Measurements from ENCODE around the gene GPC6. TPM values are rescaled to one million over a fixed set of nuclear protein-coding genes. Genes with fewer than 3 reads are reported as not detected.

Gene GPC6
- total RNA-seq, 1 donor from 2014 or later: 38.9 TPM

GRCh38 chr13:93774506-93774905 is 547.9 kb downstream of the GPC6 start:
- DNase-seq (ENCODE audit: low read depth): no peak

GRCh38 chr13:93775027-93775426 is 548.4 kb downstream of the GPC6 start:
- DNase-seq (ENCODE audit: low read depth): no peak

- peak; percentile 71 for DNase-seq (ENCODE audit: low read depth)
Measured at GRCh38 chr13:93775507-93776108, 549.0 kb downstream of the GPC6 start.

DNA sequence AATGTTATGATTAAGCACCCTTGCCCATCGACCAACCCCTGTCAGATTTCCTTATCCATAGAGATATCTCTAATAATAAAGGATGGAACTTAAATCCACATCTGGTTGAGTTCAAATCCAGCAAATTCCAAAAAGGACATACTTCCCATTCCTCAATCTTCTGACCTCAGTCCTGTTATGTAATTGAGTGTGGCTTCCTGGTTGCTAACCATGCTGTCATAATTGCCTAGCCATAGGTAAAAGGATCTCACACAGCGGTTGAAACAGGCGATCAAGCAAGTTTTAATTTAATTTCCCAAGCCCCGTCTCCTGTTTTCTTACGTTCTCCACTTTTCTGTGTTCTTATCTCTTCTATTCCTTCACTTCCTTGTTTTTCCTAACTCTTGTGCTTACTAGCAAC is 550.3 kb downstream of the GPC6 start:
- DNase-seq (ENCODE audit: low read depth): no peak

GRCh38 chr13:93777504-93777903 is 550.9 kb downstream of the GPC6 start:
- no peak for DNase-seq (ENCODE audit: low read depth)

GRCh38 chr13:93778548-93778947 is 551.9 kb downstream of the GPC6 start:
- DNase-seq (ENCODE audit: low read depth): no peak

- no peak for DNase-seq (ENCODE audit: low read depth)
Measured at GRCh38 chr13:93784191-93784590, 557.6 kb downstream of the GPC6 start.

GRCh38 chr13:93786846-93787489 is 560.4 kb downstream of the GPC6 start:
- no peak for DNase-seq (ENCODE audit: low read depth)

GRCh38 chr13:93788456-93788855 is 561.8 kb downstream of the GPC6 start:
- no peak for DNase-seq (ENCODE audit: low read depth)

DNA sequence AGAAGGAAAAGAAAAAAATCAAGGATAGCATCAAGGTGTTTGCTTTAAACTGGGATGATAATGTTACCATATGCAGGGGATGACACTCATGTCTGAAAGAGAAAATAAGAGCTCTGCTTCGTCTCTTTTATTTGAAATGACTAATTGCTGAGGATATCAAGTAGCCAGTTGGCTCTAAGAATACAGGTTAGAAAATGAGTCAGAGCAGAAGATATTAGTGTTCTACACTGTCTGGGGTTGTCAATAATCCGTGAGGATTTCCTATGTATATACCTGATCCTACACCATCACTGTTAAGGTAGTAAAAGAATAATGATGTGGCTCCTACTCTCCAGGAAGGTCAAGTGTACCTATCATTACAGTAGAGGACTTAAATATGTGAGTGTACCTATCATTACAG is 562.5 kb downstream of the GPC6 start:
- no peak for DNase-seq (ENCODE audit: low read depth)

DNA sequence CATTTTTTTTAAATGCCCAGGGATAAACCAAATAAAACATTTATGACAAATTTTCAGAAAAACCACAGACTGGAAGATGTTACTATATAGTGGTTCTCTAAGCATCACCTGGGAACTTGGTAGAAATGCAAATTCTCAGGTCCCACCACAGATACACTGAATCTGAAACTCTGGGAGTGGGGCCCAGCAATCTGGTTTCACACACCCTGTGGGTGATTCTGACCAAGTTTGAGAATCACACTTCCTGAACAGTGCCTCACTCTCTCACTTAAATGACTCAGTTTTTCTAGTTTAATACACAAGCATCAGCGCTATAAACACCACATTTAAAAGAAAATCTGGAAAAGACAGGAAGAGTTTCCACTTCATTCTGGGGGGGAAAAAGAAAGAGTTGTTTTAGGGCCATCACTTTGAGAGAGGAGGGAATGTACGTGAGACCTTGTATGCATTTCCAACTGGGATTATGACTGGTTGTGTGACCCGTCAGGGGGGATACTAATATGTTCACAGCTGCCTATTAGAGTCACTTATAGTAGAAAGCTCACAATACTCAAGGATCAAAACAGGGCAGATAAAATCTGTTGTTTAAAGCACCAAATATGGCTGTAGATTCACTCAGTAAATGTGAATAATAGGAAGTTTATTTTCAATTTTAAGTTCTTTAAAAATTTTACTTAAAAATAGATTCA is 567.7 kb downstream of the GPC6 start:
- DNase-seq (ENCODE audit: low read depth): no peak

DNA sequence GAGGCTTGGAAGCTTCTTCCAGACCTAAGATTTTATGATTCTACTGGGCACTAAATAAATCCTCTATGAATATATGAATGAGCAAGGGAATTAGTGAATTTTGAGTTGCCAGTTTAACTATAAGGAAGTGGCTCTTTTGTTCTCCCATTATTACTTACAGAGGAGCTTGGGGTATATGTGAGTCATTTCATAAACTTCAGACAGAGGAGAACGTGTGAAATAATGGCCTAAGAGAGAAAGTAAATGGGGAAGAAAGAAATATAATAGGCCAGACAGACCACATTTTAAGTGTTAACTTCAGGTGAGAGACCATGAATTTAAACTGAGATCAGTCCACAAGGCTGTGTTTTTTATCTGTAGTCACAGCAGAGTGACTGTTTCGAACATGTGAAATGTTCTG is 570.9 kb downstream of the GPC6 start:
- peak; percentile 12 for DNase-seq (ENCODE audit: low read depth)

- DNase-seq (ENCODE audit: low read depth): no peak
Measured at GRCh38 chr13:93800342-93800741, 573.7 kb downstream of the GPC6 start.

GRCh38 chr13:93805736-93806135 is 579.1 kb downstream of the GPC6 start:
- DNase-seq (ENCODE audit: low read depth): no peak

- DNase-seq (ENCODE audit: low read depth): no peak
Measured at GRCh38 chr13:93806861-93807260, 580.3 kb downstream of the GPC6 start.

DNA sequence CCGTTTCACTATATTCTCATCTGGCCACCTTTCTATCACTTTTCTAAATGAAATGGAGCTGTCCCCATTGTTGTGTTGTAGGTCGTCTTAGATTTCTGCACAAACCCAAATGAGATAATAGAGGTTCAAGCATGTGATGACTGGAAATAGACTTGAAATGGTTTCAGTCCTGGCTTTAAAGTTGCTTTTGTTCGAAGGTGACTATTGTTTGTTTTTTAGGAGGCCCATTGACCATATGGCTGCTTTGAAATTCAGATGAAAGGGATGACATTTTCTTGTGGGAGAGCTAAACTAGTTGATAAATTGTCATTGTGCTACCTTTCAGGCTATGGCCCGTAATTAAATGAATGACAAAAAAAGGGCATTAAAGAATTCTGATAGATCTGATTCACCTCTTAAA is 583.7 kb downstream of the GPC6 start:
- no peak for DNase-seq (ENCODE audit: low read depth)

- no peak for DNase-seq (ENCODE audit: low read depth)
Measured at GRCh38 chr13:93811071-93811737, 584.6 kb downstream of the GPC6 start.

GRCh38 chr13:93811738-93812112 is 585.1 kb downstream of the GPC6 start:
- no peak for DNase-seq (ENCODE audit: low read depth)

- DNase-seq (ENCODE audit: low read depth): no peak
Measured at GRCh38 chr13:93814658-93815057, 588.1 kb downstream of the GPC6 start.

- DNase-seq (ENCODE audit: low read depth): no peak
Measured at GRCh38 chr13:93818345-93818744, 591.7 kb downstream of the GPC6 start.

DNA sequence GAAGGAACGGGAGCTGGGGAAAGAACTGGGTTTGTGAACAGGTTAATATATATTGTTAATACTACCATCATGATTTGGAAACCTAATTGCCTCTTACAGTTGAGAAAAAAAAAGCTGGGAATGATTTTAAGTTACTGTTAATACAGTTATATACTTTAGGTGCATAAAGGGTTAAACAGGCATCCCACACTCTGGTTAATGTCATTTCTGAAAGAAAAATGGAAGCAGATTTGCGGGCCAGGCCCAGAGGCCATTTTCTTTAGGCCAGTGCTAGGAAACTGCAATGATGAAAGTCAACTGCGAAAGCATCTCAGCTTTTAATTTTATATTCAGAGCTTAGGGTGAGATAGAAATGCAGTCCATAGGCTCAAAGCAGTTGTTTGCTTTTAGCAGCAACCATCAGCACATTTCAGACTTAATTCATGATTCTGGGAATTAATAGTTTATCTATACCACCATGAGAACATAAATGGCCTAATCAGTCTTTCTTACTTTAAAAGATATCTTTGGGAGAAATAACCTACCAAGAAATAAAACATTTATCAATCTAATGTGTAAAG is 592.8 kb downstream of the GPC6 start:
- DNase-seq (ENCODE audit: low read depth): no peak

DNA sequence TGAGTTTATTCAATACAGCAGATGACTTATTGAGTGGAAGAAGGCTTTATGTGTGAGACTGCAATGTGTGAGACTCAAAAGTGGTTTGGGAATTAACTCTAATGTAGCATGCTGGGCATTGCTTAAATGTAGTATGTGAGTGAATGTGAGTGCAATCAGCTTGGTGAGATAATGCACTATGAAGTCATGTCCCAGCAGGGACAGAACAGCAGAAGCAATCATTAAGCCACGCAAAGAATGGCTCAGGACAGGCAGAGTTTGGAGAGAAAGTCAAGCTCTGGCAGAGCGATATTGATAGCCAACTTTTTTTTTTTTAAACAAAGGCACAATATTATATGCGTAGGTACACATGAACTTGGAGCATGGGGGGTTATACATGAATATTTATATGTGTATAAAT is 597.7 kb downstream of the GPC6 start:
- DNase-seq (ENCODE audit: low read depth): no peak

DNA sequence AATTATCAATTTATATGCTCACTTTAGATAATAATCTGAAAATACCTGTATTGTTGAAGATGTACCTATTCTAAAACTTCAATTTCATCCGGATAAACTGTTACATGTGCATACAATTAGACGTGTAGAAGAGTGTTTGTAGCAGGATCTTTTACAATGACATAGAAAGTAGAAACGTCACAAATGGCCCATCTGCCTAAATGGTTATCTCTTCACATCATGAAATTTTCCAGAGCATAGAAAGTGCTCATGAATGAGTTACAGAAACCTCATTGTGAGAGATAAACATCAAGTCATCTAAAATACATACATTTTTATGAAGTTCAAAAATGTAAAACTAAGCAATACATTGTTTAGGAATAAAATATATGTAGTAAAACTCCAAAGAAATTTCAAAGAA is 607.4 kb downstream of the GPC6 start:
- DNase-seq (ENCODE audit: low read depth): no peak

All from renal cortical epithelial cell (primary cell).